NOMO-1 treated with DMSO at 0.1 percent for 48 hours (cell line): ENCODE measurements around the gene SYPL1.

Source experiments
- DNase-seq: peaks from one replicate; lab custom pipeline; 2025; ENCODE audit not compliant: unreplicated experiment; lab: John Stamatoyannopoulos, UW

The SYPL1 gene

DNA sequence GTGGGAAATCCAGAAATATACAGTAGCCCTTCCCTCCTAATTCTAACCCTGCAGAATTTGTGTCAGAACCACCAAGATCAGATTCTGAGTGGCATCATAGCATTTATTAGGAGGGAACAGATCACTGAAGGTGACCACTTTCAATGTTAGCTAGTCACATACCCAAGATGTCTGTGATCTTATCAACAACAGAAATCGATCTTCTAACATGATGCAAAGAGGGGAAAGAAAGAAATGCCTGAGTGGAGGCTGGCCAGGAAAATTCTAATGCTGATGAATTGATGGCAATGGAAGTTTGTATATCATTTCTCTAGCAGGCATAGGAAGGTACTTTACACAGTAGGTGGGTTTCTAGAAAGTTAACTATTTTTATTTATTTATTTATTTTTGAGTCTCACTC is 10.6 kb upstream of the SYPL1 start:
- DNase-seq: no peak

DNA sequence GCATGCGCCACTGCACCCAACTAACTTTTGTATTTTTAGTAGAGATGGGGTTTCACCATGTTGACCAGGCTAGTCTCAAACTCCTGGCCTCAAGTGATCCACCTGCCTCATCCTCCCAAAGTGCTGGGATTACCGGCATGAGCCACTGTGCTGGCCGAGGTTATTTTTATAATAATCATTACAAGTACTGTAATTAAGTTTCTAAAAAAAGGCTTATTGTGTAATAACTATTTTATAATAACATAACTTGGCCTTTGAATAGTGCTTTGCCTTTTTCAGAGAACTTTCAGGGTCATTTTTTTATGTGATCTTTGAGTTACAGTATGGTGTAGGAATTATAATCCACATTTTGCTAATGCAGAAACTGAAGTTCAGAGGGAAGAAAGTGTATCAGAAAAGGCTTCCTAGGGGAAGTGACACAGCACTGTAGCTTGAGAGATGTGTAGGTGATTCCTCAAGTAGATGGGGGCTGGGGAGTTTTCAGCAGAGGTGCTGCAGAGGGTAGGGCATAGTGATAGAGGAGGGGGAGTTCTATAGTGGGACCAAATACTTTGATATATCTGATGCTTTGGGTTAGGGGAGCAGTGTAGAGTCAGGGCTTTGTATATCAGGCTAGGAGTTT is 9.2 kb upstream of the SYPL1 start:
- DNase-seq: no peak

DNA sequence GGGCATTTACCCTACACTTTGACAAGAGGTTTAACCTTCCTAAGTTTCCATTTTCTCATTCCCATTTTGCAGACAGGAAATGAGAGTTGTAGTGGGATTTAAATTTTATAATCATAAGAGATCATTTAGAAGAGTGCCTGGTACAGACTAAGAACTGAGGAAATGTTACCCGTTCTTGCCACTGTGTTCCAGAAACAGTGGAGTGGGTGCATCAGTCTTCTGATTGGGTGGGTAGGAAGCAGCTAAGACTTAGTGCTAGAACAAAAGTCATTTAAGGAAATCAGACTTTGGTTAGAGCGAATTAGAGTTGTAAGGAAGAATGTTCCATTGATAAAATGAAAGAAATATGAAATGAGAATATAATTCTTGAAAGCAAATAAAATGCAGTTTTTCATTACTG is 8.4 kb upstream of the SYPL1 start:
- DNase-seq: no peak

DNA sequence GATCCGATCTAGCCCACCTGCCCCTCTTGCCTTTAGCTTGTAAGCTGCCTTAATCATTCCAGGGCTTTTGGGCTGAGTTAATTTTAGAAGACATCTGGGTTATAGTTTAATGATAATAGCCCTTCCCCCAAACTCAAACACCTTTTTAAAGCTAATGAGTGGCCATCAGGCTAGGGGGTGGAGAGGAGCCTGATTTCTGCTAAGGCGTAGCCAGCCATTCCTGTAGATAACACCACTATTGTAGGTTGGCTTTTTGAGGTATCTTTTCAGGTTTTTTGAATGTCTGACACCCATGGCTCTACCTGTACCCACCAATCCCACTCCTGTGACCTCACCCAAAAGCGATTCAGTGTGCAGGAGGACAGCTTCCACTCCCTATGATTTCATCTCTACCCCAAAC is 7.6 kb upstream of the SYPL1 start:
- no peak for DNase-seq

DNA sequence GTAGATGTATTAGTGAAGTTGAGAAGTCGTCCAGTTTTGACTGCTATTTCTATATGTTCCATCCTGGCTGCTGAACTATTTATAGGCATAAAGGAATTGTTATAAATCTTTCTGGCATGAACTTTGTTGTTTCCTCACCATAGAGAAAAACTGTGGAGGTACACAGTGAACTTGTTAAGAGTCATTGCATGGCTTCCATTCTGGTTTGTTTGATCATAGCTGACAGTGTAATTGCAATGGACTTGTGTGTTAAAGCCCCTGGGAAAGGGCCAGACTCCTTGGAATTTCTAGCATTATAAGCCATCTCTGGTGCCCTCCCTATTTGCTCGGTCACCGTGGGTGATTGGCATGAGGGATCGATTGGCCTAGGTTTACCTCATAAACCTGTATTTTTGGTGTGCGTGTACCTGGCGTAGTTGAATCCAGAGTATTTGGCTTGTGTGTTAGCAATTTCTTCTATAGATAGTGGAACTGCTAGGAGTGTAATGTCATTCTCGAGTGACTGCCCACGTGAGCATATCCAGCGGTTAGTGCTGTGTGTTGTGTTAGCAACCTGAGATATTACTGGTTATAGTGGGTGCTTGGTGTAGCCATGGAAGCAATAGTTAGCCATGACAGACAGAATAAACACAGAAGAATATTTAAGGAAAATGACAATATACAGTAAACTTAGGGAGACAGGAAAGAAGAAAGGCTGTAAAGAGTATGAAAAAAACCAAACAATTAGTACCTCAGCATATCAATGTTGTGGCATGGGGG is 5.9 kb upstream of the SYPL1 start:
- no peak for DNase-seq

DNA sequence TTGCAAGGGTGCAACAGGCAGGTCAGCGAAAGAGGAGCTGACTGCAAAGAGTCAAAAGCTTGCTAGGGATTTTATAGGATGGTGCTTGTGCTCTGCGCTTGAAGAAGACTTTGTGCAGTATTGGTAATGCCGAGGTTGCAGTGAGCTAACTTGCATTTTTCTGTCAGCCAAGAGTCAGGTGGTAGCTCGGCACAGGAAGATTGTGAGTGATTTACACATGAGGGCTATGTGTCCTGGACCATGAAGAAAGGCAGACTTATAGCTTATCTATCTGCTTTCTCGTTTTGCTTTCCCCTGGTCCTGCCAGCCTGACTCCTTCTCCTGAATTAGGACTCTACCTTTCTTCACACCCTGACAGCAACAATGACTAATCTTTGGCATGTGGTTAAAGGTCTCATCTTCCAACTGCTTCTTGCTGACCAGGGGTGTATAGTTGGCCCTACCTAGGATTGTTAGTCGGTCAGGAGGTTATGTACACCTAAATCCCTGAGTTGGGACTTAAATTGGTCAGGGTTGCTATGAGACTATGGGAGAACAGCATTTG is 4.1 kb upstream of the SYPL1 start:
- no peak for DNase-seq

DNA sequence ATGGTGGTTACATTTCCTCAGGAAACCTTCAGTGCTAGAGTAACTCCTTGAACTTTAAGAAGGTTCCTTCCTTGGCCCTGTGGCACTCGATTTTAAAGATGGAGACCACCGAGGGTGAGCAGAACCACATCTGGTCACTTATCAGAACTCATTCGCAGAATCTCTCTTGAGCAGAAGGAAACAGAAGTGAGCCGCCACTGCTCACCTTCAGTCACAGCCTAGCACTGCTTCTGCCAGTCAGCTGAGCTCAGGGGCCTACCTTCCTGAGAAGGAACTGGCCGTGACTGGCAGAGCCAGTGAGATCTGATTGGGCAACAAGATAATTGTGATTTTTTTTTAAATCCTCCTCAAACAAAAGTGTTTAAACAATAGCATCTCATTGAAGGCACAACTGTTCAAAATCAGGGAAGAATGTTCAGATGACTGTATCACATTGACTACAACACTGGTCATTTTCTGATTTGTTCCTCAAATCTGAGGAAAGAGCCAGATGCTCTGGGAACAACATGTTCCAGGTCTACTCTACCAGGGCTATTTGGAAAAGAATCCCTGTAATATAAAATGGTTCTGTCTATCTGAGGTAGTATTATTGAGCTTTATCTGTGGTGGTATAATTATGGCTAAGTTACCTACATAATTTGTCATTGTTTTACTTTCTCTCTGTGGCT is 2.7 kb upstream of the SYPL1 start:
- no peak for DNase-seq

DNA sequence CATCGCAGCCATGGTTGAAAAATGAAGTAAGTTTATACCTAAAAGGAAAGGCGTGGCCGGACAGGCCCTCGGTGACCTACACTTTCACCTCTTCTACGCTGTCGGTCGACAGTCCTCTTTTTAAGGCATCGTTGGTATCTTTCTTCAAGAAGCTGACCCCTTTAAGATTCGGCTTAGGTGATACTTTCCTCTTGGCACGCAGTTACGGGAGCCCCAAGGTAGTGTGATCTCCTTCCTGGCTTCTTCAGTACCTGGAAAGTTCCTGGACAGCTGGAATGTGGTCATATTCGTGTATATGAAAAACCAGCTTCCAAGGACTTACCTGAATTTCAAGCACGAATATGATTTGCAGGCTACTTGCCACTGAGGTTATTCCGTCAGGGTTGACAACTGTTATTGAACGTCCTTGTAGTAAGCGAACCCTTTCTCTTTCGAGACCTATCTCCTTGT is 885 bp upstream of the SYPL1 start:
- DNase-seq: no peak

DNA sequence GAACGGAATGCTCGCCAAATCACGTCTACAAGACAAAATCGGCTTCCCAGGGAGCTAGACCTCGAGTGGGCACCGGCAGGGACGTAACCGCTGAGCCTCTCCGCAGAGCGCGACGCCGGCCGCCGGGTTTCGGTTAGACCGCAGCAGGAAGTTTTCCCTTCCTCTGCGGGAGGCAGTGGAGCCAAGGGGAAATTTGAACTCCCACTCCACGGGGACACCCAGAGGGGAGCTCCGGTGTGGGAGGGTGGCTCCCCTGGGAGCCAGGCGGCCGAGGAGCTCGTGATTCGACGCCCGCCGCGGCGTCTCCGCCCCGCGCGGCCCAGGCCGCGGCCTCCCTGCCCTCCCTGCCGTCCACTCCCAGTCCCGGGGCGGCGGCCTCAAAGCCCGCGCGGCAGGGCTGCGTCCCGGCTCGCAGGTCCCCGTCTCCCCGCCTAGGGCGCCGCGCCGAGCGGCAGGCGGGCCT is 426 bp downstream of the SYPL1 start:
- DNase-seq: no peak

DNA sequence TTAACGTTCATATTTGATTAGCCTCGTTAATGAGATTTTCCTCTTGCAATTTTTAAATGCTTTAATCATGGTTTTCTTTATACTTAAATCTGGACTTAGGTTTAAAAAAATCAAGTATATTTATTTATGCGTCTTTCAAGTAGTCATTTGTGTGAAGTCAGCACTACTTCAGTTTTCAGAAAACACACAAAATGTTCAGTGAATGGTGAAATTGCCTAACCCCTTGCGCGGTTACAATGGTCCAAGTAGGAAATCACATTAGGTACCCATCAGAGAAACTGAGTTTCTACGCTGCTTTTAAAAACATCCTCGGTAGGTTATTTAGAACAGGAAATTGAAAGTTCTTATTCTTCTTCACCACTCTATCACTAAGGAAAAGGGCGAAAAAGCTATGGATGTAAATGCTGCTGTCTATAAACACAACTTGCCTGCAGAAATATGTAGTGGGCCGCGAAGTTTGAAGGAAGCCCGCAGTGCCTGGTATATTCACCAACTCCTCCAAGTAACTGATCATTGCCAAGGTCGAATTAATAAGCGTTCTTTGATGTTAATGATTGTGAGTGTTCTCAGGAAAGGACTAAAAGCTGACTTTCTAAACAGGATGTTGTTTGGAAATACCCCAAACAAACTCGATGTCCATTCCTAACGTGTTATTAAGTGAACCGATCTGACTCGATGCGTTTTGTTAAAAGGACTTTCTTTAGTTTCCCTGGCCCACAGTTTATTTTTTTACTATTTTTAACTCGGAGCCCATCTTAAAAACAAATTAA is 1.0 kb downstream of the SYPL1 start:
- no peak for DNase-seq

DNA sequence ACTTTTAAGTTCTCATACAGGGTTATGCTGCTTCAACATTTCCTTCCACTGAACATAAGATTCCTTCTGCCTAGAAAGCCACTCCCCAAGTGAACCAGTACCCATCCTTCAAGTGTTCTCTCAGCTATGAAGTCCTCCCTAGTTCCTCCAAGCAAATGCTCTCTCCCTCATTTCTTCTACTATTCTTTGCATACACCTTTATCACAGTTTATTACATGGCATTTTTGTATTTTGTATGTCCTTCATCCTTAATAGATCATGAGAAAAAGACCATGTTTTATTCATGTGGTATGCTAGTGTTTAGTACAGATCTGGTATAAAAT is 1.9 kb downstream of the SYPL1 start:
- no peak for DNase-seq

DNA sequence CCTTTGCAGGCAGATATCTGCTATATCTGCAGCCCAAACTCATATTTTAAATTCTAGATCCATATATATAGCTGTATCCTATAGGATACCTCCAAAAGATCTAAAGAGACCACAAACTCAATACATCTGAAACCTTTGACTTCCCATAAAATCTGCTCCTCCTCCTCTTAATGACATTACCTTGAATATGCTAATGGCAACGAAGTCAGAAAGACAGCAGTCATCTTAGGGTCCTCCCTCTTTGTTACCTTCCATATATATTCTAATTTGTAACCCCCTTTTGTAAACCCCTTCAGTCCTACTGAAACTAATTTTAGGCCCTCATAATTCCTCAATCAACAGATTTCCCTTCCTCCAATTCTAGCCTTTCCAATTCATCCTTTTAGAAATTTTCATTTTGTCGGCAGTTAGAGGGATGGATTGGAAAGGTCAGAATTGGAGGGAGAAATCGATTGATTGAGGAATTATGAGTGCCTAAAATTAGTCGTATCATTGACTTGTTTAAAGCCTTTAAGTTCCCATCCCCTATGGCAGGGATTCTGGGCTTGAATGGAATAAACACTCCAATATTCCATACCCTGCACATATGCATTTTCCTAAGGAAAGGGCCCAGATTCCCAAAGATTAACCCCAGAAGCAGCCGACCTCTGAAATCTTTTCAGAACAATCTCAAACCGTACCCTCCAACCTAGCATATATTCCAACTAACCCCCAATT is 2.4 kb downstream of the SYPL1 start:
- no peak for DNase-seq

DNA sequence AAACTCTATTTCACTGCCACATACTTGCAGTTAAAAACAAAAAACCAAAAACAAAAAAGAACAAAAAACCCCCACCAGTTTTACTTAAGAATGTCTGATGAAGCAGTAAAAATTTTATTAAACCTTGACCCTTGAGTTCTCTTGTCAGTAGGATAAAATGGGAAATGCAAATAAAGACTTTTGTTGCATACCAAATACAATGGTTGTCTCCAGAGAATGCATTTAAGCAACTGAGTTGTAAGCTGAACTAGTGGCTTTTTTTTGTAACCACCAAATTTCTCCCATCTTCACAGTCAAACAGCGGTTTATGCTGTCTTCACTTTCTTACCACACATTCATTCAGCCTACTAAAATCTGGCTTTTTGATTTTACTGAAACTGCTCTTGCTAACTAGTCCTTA is 3.1 kb downstream of the SYPL1 start:
- DNase-seq: no peak

DNA sequence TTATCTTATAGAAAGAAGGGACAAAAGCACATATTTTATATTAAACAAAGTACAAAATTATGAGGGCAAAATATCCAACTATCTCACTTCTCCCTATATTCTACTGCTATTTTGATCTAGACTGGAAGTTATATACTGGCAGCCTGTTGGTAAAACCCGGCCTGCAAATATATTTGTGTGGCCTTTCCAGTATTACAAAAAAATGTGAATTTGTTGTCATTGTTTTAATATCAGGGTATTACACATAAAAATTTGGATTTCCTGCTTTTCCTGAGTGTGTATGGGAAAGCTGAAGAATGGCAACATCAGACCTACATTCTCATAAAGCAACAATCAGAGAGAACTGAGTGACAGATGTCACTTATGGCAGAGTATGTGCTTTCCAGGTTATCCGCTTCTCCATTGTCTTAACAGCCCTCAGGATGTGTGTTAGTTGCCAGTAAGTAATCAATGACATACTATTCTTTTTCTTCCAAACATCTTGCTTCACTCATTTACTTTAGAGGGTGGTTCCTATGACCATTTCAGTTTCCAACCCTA is 7.3 kb downstream of the SYPL1 start:
- DNase-seq: no peak

DNA sequence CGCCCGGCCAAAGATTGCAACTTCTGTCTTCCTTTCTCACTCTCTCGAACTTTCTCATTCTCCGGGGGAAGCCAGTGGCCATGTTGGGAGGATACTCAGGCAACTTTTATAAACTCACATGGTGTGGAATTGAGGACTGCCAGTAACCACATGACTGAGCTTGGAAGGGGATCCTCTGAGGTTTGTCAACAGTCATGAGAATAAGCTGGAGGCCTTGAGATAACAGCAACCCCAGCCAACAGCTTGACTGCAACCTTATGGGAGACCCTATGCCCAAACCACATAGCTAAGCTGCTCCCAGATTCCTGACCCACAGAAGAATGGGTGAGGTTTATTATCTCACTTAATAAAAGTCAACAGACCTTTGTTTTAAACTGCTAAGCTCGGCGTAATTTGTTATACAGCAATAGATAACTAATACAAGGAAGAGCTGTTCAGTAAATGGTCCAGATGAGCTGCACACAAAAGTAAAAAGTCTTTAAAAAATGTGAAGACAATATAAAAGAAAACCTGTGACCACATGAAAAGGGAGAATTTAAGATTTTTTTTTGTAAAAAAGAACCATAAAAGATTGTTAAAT is 9.6 kb downstream of the SYPL1 start:
- no peak for DNase-seq

DNA sequence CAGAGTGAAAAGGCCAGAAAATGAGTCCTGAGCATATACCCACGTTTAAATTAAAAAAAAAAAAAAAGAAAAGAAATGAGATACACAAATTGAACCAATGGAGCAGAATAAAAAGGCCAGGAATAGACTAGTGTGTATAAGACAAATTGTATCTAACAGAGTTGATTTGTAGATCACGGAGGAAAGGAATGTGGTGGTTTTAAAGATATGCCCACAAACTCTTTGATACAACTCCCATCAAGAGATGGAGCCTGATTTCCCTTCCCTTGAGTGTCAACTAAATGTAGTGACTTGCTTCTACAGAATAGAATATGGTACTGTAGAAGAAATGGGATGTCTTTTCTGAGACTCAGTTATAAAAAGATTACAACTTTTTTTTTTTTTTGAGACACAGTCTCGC is 10.4 kb downstream of the SYPL1 start:
- DNase-seq: no peak

DNA sequence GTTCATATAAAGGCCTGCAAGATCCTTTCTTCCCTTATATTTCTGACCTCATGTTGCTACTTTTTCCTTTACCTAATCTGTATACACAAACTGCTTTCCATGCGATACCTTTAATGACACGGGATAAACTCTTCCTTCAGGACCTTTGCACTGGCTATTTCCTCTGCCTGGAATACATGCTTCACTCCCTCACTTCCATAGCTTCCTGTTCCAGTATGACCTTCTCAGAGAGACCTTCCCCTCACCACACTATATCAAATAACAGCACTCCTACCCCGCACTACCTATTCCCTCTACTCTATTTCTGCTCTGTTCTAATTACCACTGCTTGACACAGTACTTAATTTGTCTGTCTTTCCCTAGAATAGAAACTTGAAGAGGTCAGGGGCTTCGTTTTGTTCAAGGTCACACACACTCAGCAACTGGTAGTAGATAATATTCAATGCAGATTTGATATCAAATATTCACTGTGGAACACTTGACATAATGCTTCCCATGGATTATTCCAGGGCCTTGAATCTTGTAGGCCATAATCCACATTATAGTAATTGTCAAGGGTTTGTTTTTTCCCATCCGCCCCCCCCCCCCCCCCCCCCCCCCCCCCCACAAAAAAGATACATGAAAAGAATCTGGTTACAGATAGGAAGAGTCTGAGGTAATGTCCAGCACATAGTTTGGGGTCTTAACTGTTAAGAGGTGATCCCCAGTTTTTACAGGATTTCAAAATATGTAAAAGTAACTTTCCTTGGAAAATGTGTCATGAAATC is 11.1 kb downstream of the SYPL1 start:
- no peak for DNase-seq

DNA sequence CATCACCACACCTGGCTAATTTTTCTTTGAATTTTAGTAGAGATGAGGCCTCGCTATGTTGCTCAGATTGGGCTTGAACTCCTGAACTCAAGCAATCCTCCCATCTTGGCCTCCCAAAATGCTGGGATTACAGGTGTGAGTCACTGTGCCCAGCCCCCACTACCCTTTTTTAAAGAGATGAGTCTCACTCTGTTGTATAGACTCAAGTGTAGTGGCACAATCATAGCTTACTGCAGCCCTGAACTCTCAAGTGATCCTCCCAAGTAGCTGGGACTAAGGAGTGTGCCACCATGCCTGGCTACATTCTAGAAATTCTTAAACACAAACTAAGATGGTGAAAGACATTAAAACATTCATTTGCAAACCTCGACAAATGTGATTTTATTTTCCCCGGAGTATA is 12.6 kb downstream of the SYPL1 start:
- DNase-seq: no peak

DNA sequence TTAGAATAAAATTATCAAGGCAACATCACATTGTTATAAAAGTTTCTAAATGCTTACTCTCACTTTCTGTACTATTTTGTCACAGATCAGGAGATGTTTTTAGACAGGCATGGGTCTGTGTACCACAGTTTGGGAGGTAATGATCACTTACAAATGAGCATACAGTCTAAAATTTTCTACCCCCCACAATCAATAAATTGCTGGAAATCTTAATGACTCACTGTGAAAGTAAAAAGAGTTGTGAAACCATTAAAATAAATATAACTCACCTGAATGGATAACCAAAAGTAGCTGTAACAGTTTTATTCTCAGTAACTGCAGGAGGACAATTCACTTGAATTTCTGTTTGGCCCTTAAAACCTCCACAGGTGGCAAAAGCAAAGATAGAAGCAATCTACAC is 13.2 kb downstream of the SYPL1 start:
- no peak for DNase-seq
